Skin epidermis (tissue), 12 donors: ENCODE measurements around the gene FAM89B.
A peak's percentile ranks its signal among the peaks of the same experiment; 100 is the strongest.
"Not testable (repeated sequence)": the region's sequence is repeated elsewhere in the genome, so short reads cannot be mapped to it uniquely, and the experiment has no call there.

ENCODE experiments used
- H3K27ac ChIP-seq, 21 experiments: fragments of 200-600 bp; sonication (generic) in 11 of 21; one replicate each; pipeline ENCODE4 v1.5.0; 2020; ENCODE audit warnings: mild to moderate bottlenecking in 3 of 21, inconsistent platforms in 2 of 21, moderate library complexity in 2 of 21
- H3K4me3 ChIP-seq, 7 experiments: fragments of 200-600 bp; sonication (generic) in 2 of 7; one replicate each; pipeline ENCODE4 v1.5.0; 2020; ENCODE audit warnings: inconsistent platforms in 2 of 7, mild to moderate bottlenecking in 2 of 7, moderate library complexity in 1 of 7

Gene FAM89B

GRCh38 chr11:65554057-65554818 is 18.1 kb upstream of the FAM89B start:
- H3K4me3 ChIP-seq, result no peak overlapping the region
- H3K27ac ChIP-seq, result peak overlapping the region in 8 of 21 experiments; percentile 3 to 73 (median 41)

GRCh38 chr11:65554842-65555430 is 17.4 kb upstream of the FAM89B start:
- Histone ChIP-seq H3K27ac (peak overlapping the region in 10 of 21 experiments; percentile 18 to 83 (median 40)), H3K4me3 (no peak overlapping the region)

GRCh38 chr11:65555693-65556231 is 16.6 kb upstream of the FAM89B start:
- no peak overlapping the region for H3K4me3 ChIP-seq
- H3K27ac ChIP-seq, result peak overlapping the region in 10 of 21 experiments; percentile 20 to 83 (median 42)

- Histone ChIP-seq H3K4me3 (peak overlapping the region in 6 of 7 experiments; percentile 46 to 63 (median 52)), H3K27ac (peak overlapping the region in 20 of 21 experiments; percentile 47 to 95 (median 86))
These were observed 15.7 kb upstream of the FAM89B start for GRCh38 chr11:65556470-65557279.

- Histone ChIP-seq H3K27ac (peak overlapping the region; percentile 32 to 95 (median 87)), H3K4me3 (peak overlapping the region; percentile 42 to 63 (median 50))
These were observed 14.9 kb upstream of the FAM89B start for GRCh38 chr11:65557280-65558001.

- H3K27ac ChIP-seq, result peak within 1 kb of the TSS; percentile 34 to 95 (median 87)
- peak within 1 kb of the TSS; percentile 42 to 63 (median 50) for H3K4me3 ChIP-seq
These were observed 14.1 kb upstream of the FAM89B start, which contains the start of gene LTBP3 for GRCh38 chr11:65558002-65558929. Gene LTBP3, minus strand, starts transcription at chr11:65558359. Its CDS starts 400 bp downstream, at chr11:65557959.

- H3K27ac ChIP-seq, result peak overlapping the region; percentile 34 to 95 (median 87)
- H3K4me3 ChIP-seq, result peak overlapping the region in 5 of 7 experiments; percentile 46 to 63 (median 53)
These were observed 13.3 kb upstream of the FAM89B start for GRCh38 chr11:65558930-65559509.

- peak overlapping the region in 18 of 21 experiments; percentile 64 to 95 (median 87) for H3K27ac ChIP-seq
- H3K4me3 ChIP-seq, result no peak overlapping the region
These were observed 12.8 kb upstream of the FAM89B start for GRCh38 chr11:65559535-65559934.

- H3K4me3 ChIP-seq, result no peak overlapping the region
- peak overlapping the region in 12 of 21 experiments; percentile 14 to 93 (median 86) for H3K27ac ChIP-seq
These were observed 12.3 kb upstream of the FAM89B start for GRCh38 chr11:65559951-65560537.

- H3K4me3 ChIP-seq, result no peak overlapping the region
These were observed 11.6 kb upstream of the FAM89B start for GRCh38 chr11:65560555-65561418.

GRCh38 chr11:65562020-65562419 is 10.3 kb upstream of the FAM89B start:
- H3K27ac ChIP-seq, result no peak overlapping the region

More at GRCh38 chr11:65560555-65561418, 11.6 kb upstream of the FAM89B start:
- H3K27ac ChIP-seq, result peak overlapping the region in 11 of 21 experiments; percentile 14 to 88 (median 61)

GRCh38 chr11:65562788-65563187 is 9.6 kb upstream of the FAM89B start:
- Histone ChIP-seq H3K4me3 (no peak overlapping the region), H3K27ac (no peak overlapping the region)

More at GRCh38 chr11:65562020-65562419, 10.3 kb upstream of the FAM89B start:
- no peak overlapping the region for H3K4me3 ChIP-seq

GRCh38 chr11:65563601-65564000 is 8.7 kb upstream of the FAM89B start:
- peak overlapping the region in 1 of 21 experiments; percentile 21 for H3K27ac ChIP-seq
- no peak overlapping the region for H3K4me3 ChIP-seq

- H3K27ac ChIP-seq, result peak overlapping the region in 15 of 21 experiments; percentile 8 to 88 (median 61)
- H3K4me3 ChIP-seq, result not testable (repeated sequence)
These were observed 7.3 kb upstream of the FAM89B start for GRCh38 chr11:65564879-65565559.

- Histone ChIP-seq H3K4me3 (no peak overlapping the region), H3K27ac (peak overlapping the region in 16 of 21 experiments; percentile 8 to 88 (median 57))
These were observed 6.5 kb upstream of the FAM89B start for GRCh38 chr11:65565624-65566453.
